GM21360 (cell line): Measurements from ENCODE around the gene ATN1.
"Not testable (repeated sequence)": the region's sequence is repeated elsewhere in the genome, so short reads cannot be mapped to it uniquely, and the experiment has no call there.

Experiments
- ATAC-seq: cut with Tn5 transposase; IDR thresholded peaks from one replicate; pipeline ENCODE4 v1.9.1; 2021; ENCODE audit warnings: mild to moderate bottlenecking, moderate library complexity; ENCODE audit not compliant: unreplicated experiment

The ATN1 gene

GRCh38 chr12:6903722-6904121, 24.0 kb upstream of the ATN1 start:
- ATAC-seq: no peak

GRCh38 chr12:6904280-6905276, 23.2 kb upstream of the ATN1 start, which contains the start of gene LRRC23:
Gene LRRC23, plus strand, starts transcription at chr12:6904822. Its CDS starts 812 bp downstream, at chr12:6905634.
- ATAC-seq: peak; percentile 90

GRCh38 chr12:6905414-6906040, 22.2 kb upstream of the ATN1 start:
- ATAC-seq: no peak

- not testable (repeated sequence) for ATAC-seq
Measured at GRCh38 chr12:6908141-6908540, 19.6 kb upstream of the ATN1 start.

GRCh38 chr12:6909421-6910145, 18.2 kb upstream of the ATN1 start:
- ATAC-seq: no peak

- ATAC-seq: no peak
Measured at GRCh38 chr12:6912164-6912935, 15.4 kb upstream of the ATN1 start.

GRCh38 chr12:6914246-6914946, 13.4 kb upstream of the ATN1 start, which contains the start of gene ENO2:
Gene ENO2, plus strand, starts transcription at chr12:6914580. Its CDS starts 1,253 bp downstream, at chr12:6915833.
- ATAC-seq: no peak

GRCh38 chr12:6914947-6915788, 12.6 kb upstream of the ATN1 start:
- ATAC-seq: no peak

GRCh38 chr12:6915789-6916285, 11.9 kb upstream of the ATN1 start:
- ATAC-seq: no peak

GRCh38 chr12:6916426-6917200, 11.1 kb upstream of the ATN1 start:
- ATAC-seq: no peak

GRCh38 chr12:6917491-6918231, 10.1 kb upstream of the ATN1 start:
- ATAC-seq: no peak

GRCh38 chr12:6919588-6919987, 8.2 kb upstream of the ATN1 start:
- no peak for ATAC-seq

GRCh38 chr12:6921539-6921938, 6.2 kb upstream of the ATN1 start:
- ATAC-seq: no peak

GRCh38 chr12:6921996-6922946, 5.5 kb upstream of the ATN1 start:
- no peak for ATAC-seq

GRCh38 chr12:6923003-6923732, 4.6 kb upstream of the ATN1 start:
- ATAC-seq: no peak
